CD14-positive monocyte (primary cell): ENCODE results near the gene FOXO6. TPM values are rescaled to one million over a fixed set of nuclear protein-coding genes. Genes with fewer than 3 reads are reported as not detected.

Source experiments
- DNase-seq, 3 donors: peaks; one replicate each; pipeline ENCODE4 v3.0.0-alpha.2; 2011 to 2022
- H2AFZ ChIP-seq: 2 replicates; pipeline ENCODE4 v1.6.0; 2012; ENCODE audit warnings: mild to moderate bottlenecking, low read depth, low read length, inconsistent platforms; ENCODE audit not compliant: insufficient read depth, poor library complexity, severe bottlenecking
- H3K27ac ChIP-seq, 2 donors: 1 replicate in 1 of 2; 2 replicates in 1 of 2; pipeline ENCODE4 v1.5.1; 2012 to 2013; ENCODE audit warnings: low read length in 2 of 2, control low read depth in 1 of 2, inconsistent platforms in 1 of 2, low read depth in 1 of 2, mild to moderate bottlenecking in 1 of 2
- H3K27me3 ChIP-seq, 2 donors: one replicate each; pipeline versions ENCODE4 v1.6.0 to v1.6.1; 2011 to 2013; ENCODE audit warnings: low read length in 2 of 2; ENCODE audit not compliant: control insufficient read depth in 2 of 2, insufficient read depth in 2 of 2
- H3K36me3 ChIP-seq, 2 donors: replicated peaks in 1 of 2; 1 replicate in 1 of 2; 2 replicates in 1 of 2; pipeline versions ENCODE4 v1.5.1 to v1.6.1; 2012 to 2013; ENCODE audit warnings: low read length in 2 of 2, control low read depth in 1 of 2, inconsistent platforms in 1 of 2, mild to moderate bottlenecking in 1 of 2; ENCODE audit not compliant: insufficient read depth in 2 of 2, control insufficient read depth in 1 of 2
- H3K4me1 ChIP-seq, 2 donors: 1 replicate in 1 of 2; 2 replicates in 1 of 2; pipeline versions ENCODE4 v1.5.1 to v1.6.1; 2012 to 2013; ENCODE audit warnings: low read length in 2 of 2, control low read depth in 1 of 2, inconsistent platforms in 1 of 2, mild to moderate bottlenecking in 1 of 2, moderate library complexity in 1 of 2; ENCODE audit not compliant: insufficient read depth in 2 of 2, control insufficient read depth in 1 of 2
- H3K4me2 ChIP-seq: replicated peaks from 2 replicates; pipeline ENCODE3; 2012; ENCODE audit warnings: low read length, moderate library complexity, mild to moderate bottlenecking; ENCODE audit not compliant: poor library complexity, severe bottlenecking; ENCODE audit errors: extremely low read depth
- H3K4me3 ChIP-seq, 3 experiments: fragments of 200-600 bp in 1 of 3; sonication (generic) in 1 of 3; replicated peaks in 1 of 3; 1 replicate in 2 of 3; 2 replicates in 1 of 3; pipeline ENCODE4 v1.5.1; 2011 to 2013; ENCODE audit warnings: low read length in 3 of 3, mild to moderate bottlenecking in 3 of 3, control low read depth in 2 of 3, low read depth in 2 of 3, inconsistent platforms in 1 of 3, moderate library complexity in 1 of 3
- H3K79me2 ChIP-seq: 2 replicates; pipeline ENCODE4 v1.6.0; 2012; ENCODE audit warnings: mild to moderate bottlenecking, control low read depth, inconsistent platforms, low read length, moderate library complexity; ENCODE audit not compliant: insufficient read depth
- H3K9ac ChIP-seq: 2 replicates; pipeline ENCODE4 v1.6.0; 2017; ENCODE audit warnings: low read length, mild to moderate bottlenecking; ENCODE audit not compliant: insufficient read depth, poor library complexity, severe bottlenecking
- H3K9me3 ChIP-seq, 2 donors: replicated peaks in 1 of 2; 1 replicate in 1 of 2; 2 replicates in 1 of 2; pipeline versions ENCODE4 v1.5.1 to v1.6.1; 2012 to 2013; ENCODE audit warnings: low read length in 2 of 2, control low read depth in 1 of 2; ENCODE audit not compliant: control insufficient read depth in 1 of 2, insufficient read depth in 1 of 2
- H4K20me1 ChIP-seq: 2 replicates; pipeline ENCODE4 v1.6.0; 2012; ENCODE audit warnings: mild to moderate bottlenecking, low read length, control low read depth, moderate library complexity; ENCODE audit not compliant: insufficient read depth
- H3K27ac Mint-ChIP-seq, 7 donors: one replicate each; pipeline ENCODE4 v1.8.0; 2020; ENCODE audit warnings: mild to moderate bottlenecking in 7 of 7, mixed read lengths in 7 of 7, moderate library complexity in 6 of 7, inconsistent platforms in 2 of 7
- H3K27me3 Mint-ChIP-seq, 3 donors: one replicate each; pipeline ENCODE4 v1.8.0; 2021 to 2022; ENCODE audit warnings: low read depth in 3 of 3, mild to moderate bottlenecking in 3 of 3, mixed read lengths in 3 of 3, moderate library complexity in 3 of 3, inconsistent platforms in 1 of 3
- H3K36me3 Mint-ChIP-seq, 2 donors: one replicate each; pipeline ENCODE4 v1.8.0; 2020; ENCODE audit warnings: mixed read lengths in 2 of 2, inconsistent platforms in 1 of 2, mild to moderate bottlenecking in 1 of 2
- H3K4me1 Mint-ChIP-seq: one replicate; pipeline ENCODE4 v1.8.0; 2020; ENCODE audit warnings: mild to moderate bottlenecking, mixed read lengths
- H3K4me3 Mint-ChIP-seq, 2 donors: one replicate each; pipeline ENCODE4 v1.8.0; 2020; ENCODE audit warnings: mild to moderate bottlenecking in 2 of 2, mixed read lengths in 2 of 2, moderate library complexity in 1 of 2
- H3K9me3 Mint-ChIP-seq, 7 donors: one replicate each; pipeline ENCODE4 v1.8.0; 2020 to 2022; ENCODE audit warnings: mixed read lengths in 7 of 7, mild to moderate bottlenecking in 6 of 7, moderate library complexity in 6 of 7, inconsistent platforms in 2 of 7
- CTCF ChIP-seq: fragments of 200-600 bp; IDR thresholded peaks from one replicate; pipeline ENCODE4 v1.8.0; 2022; ENCODE audit warnings: antibody characterized with exemption, mild to moderate bottlenecking
- WGBS: methylation state at CpG from one replicate; pipeline ENCODE4 v1.1.5; 2013; ENCODE audit warnings: missing lambda C conversion rate; ENCODE audit not compliant: insufficient coverage; 5-methylcytosine and 5-hydroxymethylcytosine counted together
- intact Hi-C, 2 donors: fragments of 100-400 bp; cut with micrococcal nuclease; formaldehyde crosslinking; loops; one replicate each; pipeline versions ENCODE4 v1.15.0 to v1.15.1; 2023
- polyA plus RNA-seq, 3 donors: library from polyadenylated mRNA; depleted of rRNA in 1 of 3; unstranded in 2 of 3; stranded (reverse) in 1 of 3; fragments of 300-500 nt in 2 of 3; fragments of >200 nt in 1 of 3; fragmentation: Illumina TruSeq in 2 of 3; gene quantifications; 1 replicate in 2 of 3; 2 replicates in 1 of 3; pipeline ENCODE4 v1.2.3, GENCODE V29; 2012 to 2021

The FOXO6 gene
- polyA plus RNA-seq, 3 donors: 0.05 TPM; not detected in 2

- H3K36me3 Mint-ChIP-seq: no peaks in the 10 kb centered on the region
- Histone ChIP-seq H3K4me1 (no peaks in the 10 kb centered on the region), H2AFZ (no peak overlapping the region), H3K36me3 (no peaks in the 10 kb centered on the region), H3K79me2 (no peaks in the 10 kb centered on the region), H4K20me1 (no peaks in the 10 kb centered on the region), H3K27ac (no peak overlapping the region), H3K4me3 (no peak overlapping the region), H3K9me3 (no peaks in the 10 kb centered on the region), H3K4me2 (no peak overlapping the region), H3K27me3 (no peaks in the 10 kb centered on the region), H3K9ac (no peak overlapping the region)
- peaks cover 0 to 2% (median 0%) of the 10 kb centered on the region in 7 donors for H3K9me3 Mint-ChIP-seq
- TF ChIP-seq CTCF: no peak
- peaks cover 0 to 4% (median 1%) of the 10 kb centered on the region in 3 donors for H3K27me3 Mint-ChIP-seq
- no peak overlapping the region for H3K27ac Mint-ChIP-seq
- WGBS: no CpG with 5 or more reads among the region's 6 CpGs
- H3K4me3 Mint-ChIP-seq: no peak overlapping the region
- intact Hi-C loops: no loop called here
- H3K4me1 Mint-ChIP-seq: no peaks in the 10 kb centered on the region
- no peak for DNase-seq
Measured at GRCh38 chr1:41325801-41326200, 35.4 kb upstream of the FOXO6 start.

- H4K20me1 ChIP-seq: no peaks in the 10 kb centered on the region
- no peaks in the 10 kb centered on the region for H3K36me3 ChIP-seq
- H3K27me3 ChIP-seq: no peaks in the 10 kb centered on the region
- H2AFZ ChIP-seq: no peak overlapping the region
- Mint-ChIP-seq H3K4me1 (no peaks in the 10 kb centered on the region), H3K27me3 (peaks cover 0 to 6% (median 1%) of the 10 kb centered on the region in 3 donors), H3K27ac (no peak overlapping the region), H3K4me3 (no peak overlapping the region), H3K36me3 (no peaks in the 10 kb centered on the region), H3K9me3 (peaks cover 0 to 2% (median 0%) of the 10 kb centered on the region in 7 donors)
- WGBS: 75% methylated on average over 6 of the region's 6 CpGs
- no peak overlapping the region for H3K4me3 ChIP-seq
- no peak for DNase-seq
- intact Hi-C loops: no loop called here
- no peaks in the 10 kb centered on the region for H3K79me2 ChIP-seq
- no peaks in the 10 kb centered on the region for H3K4me1 ChIP-seq
- H3K9me3 ChIP-seq: no peaks in the 10 kb centered on the region
- H3K4me2 ChIP-seq: no peak overlapping the region
- TF ChIP-seq CTCF: no peak
- H3K27ac ChIP-seq: no peak overlapping the region
- no peak overlapping the region for H3K9ac ChIP-seq
Measured at GRCh38 chr1:41327383-41327999, 33.7 kb upstream of the FOXO6 start.
